ENCODE results near the gene ENDOG.
"Not testable (repeated sequence)": the region's sequence is repeated elsewhere in the genome, so short reads cannot be mapped to it uniquely, and the experiment has no call there.

The ENDOG gene

DNA sequence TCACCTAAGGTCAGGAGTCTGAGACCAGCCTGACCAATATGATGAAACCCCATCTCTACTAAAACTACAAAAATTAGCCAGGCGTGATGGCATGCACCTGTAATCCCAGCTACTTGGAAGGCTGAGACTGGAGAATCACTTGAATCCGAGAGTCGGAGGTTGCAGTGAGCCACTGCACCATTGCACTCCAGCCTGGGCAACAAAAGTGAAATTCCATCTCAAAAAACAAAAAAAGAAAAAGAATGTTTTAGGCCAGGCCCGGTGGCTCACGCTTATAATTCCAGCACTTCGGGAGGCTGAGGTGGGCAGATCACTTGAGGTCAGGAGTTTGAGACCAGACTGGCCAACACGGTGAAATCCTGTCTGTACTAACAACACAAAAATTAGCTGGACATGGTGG, 40.2 kb downstream of the ENDOG start:
- not testable (repeated sequence) for H3K9me3 ChIP-seq (ENCODE audit: control insufficient read depth in 5 of 5, low read length in 5 of 5); H3K27me3 ChIP-seq (ENCODE audit: control insufficient read depth in 5 of 5, insufficient read depth in 4 of 5, low read length in 5 of 5)

DNA sequence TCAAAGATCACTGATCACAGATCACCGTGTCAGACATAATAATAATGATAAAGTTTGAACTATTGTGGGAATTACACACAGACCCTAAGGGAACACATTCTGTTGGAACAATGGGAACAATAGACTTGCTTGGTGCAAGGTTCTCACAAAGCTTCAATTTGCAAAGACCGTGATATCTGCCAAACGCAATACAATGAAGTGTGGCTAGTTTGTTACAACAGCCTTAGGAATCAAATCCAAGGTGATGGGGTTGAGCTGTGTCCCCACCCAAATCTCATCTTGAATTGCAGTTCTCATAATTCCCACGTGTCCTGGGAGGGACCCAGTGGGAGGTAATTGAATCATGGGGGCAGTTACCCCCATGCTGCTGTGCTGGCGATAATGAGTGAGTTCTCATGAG, 42.6 kb downstream of the ENDOG start:
- peaks cover 0 to 11% (median 8%) of the 10 kb centered on the region in 5 donors for H3K4me1 ChIP-seq (ENCODE audit: control insufficient read depth in 5 of 5, insufficient read depth in 5 of 5, low read length in 5 of 5)
- no peaks in the 10 kb centered on the region for H3K9me3 ChIP-seq (ENCODE audit: control insufficient read depth in 5 of 5, low read length in 5 of 5)
- H3K27ac ChIP-seq (ENCODE audit: low read depth, low read length), result no peak overlapping the region
- H3K9ac ChIP-seq (ENCODE audit: low read length in 5 of 5), result no peak overlapping the region
- no peaks in the 10 kb centered on the region for H3K36me3 ChIP-seq (ENCODE audit: control insufficient read depth in 5 of 5, insufficient read depth in 5 of 5, low read length in 5 of 5)
- H3K27me3 ChIP-seq (ENCODE audit: control insufficient read depth in 5 of 5, insufficient read depth in 4 of 5, low read length in 5 of 5), result no peaks in the 10 kb centered on the region
- H3K4me3 ChIP-seq (ENCODE audit: low read depth in 1 of 5, low read length in 5 of 5), result no peak overlapping the region

More for the DNA sequence above, 40.2 kb downstream of the ENDOG start:
- not testable (repeated sequence) for H3K4me3 ChIP-seq (ENCODE audit: low read depth in 1 of 5, low read length in 5 of 5); H3K27ac ChIP-seq (ENCODE audit: low read depth, low read length); H3K36me3 ChIP-seq (ENCODE audit: control insufficient read depth in 5 of 5, insufficient read depth in 5 of 5, low read length in 5 of 5); H3K9ac ChIP-seq (ENCODE audit: low read length in 5 of 5)
- peaks cover 0 to 11% (median 7%) of the 10 kb centered on the region in 5 donors for H3K4me1 ChIP-seq (ENCODE audit: control insufficient read depth in 5 of 5, insufficient read depth in 5 of 5, low read length in 5 of 5)

DNA sequence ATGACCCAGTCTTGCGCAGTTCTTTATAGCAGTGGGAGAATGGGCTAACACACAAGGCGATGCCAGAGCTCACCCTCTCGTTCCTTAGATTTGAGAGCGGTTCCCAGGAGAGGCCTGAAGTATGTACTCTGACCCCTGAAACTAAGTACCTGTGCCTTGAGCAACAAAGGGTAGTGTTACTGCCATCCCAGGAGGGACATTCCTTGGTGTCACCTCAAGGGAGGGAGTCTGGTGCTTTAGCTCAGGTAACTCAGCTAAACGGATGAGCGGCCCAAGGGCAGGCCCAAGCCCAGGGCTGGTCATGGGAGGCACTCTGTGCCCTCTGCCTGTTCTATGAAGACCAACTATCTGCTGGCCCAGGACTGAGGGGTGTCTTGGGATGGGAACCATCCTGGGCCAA, 43.2 kb downstream of the ENDOG start:
- Histone ChIP-seq H3K9ac (ENCODE audit: low read length in 5 of 5) (no peak overlapping the region), H3K9me3 (ENCODE audit: control insufficient read depth in 5 of 5, low read length in 5 of 5) (no peaks in the 10 kb centered on the region), H3K27ac (ENCODE audit: low read depth, low read length) (no peak overlapping the region)

DNA sequence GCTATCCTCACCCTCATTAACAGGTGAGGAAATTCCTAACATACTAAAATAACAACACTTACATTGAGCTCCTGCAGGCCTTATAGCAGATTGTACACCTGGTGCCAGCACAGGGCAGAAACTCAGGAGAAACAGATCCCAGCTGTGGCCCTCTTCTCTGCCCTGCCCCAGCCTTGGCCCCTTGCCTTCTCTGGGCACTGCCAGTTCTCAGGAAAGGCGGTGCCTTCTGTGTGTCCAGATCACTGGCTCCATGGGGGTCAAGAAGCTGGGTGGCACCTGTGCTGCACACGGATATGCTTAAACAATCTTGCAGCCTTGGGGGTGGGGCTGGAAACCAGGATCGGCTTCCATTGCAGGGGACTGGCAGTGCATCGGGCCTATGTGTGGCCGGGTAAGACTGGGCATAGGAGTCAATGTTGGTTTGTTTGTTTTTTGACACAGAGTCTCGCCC, 44.1 kb downstream of the ENDOG start:
- H3K27ac ChIP-seq (ENCODE audit: low read depth, low read length), result no peak overlapping the region
- peaks cover 0 to 11% (median 8%) of the 10 kb centered on the region in 5 donors for H3K4me1 ChIP-seq (ENCODE audit: control insufficient read depth in 5 of 5, insufficient read depth in 5 of 5, low read length in 5 of 5)
- no peak overlapping the region for H3K4me3 ChIP-seq (ENCODE audit: low read depth in 1 of 5, low read length in 5 of 5)
- no peak overlapping the region for H3K9ac ChIP-seq (ENCODE audit: low read length in 5 of 5)
- no peaks in the 10 kb centered on the region for H3K27me3 ChIP-seq (ENCODE audit: control insufficient read depth in 5 of 5, insufficient read depth in 4 of 5, low read length in 5 of 5)
- H3K36me3 ChIP-seq (ENCODE audit: control insufficient read depth in 5 of 5, insufficient read depth in 5 of 5, low read length in 5 of 5), result no peaks in the 10 kb centered on the region
- no peaks in the 10 kb centered on the region for H3K9me3 ChIP-seq (ENCODE audit: control insufficient read depth in 5 of 5, low read length in 5 of 5)

More for the DNA sequence above, 43.2 kb downstream of the ENDOG start:
- no peak overlapping the region for H3K4me3 ChIP-seq (ENCODE audit: low read depth in 1 of 5, low read length in 5 of 5)
- H3K36me3 ChIP-seq (ENCODE audit: control insufficient read depth in 5 of 5, insufficient read depth in 5 of 5, low read length in 5 of 5), result no peaks in the 10 kb centered on the region
- peaks cover 0 to 11% (median 8%) of the 10 kb centered on the region in 5 donors for H3K4me1 ChIP-seq (ENCODE audit: control insufficient read depth in 5 of 5, insufficient read depth in 5 of 5, low read length in 5 of 5)
- no peaks in the 10 kb centered on the region for H3K27me3 ChIP-seq (ENCODE audit: control insufficient read depth in 5 of 5, insufficient read depth in 4 of 5, low read length in 5 of 5)

DNA sequence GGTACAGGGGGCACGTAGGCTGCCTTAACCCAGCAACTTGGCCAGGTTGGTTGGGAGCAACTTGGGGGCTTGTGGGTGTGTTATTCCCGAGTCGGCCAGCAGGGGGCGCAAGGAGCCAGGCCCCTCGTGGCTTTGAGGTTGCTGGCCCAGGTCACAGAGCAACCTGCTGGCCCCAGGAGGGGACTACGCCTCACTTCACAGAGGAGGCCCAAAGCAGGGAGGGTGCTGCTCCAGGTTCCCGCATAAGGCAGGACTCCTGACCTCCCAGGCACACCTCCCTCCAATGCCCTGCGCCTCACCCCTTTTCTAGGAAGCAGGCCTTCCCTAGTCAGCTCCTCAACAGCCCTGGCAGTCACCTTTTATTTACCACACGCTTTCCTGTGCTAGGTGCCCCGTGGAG, 45.3 kb downstream of the ENDOG start:
- no peak overlapping the region for H3K9ac ChIP-seq (ENCODE audit: low read length in 5 of 5)
- H3K36me3 ChIP-seq (ENCODE audit: control insufficient read depth in 5 of 5, insufficient read depth in 5 of 5, low read length in 5 of 5), result no peaks in the 10 kb centered on the region
- no peaks in the 10 kb centered on the region for H3K9me3 ChIP-seq (ENCODE audit: control insufficient read depth in 5 of 5, low read length in 5 of 5)
- H3K27ac ChIP-seq (ENCODE audit: low read depth, low read length), result no peak overlapping the region
- H3K4me3 ChIP-seq (ENCODE audit: low read depth in 1 of 5, low read length in 5 of 5), result no peak overlapping the region
- H3K27me3 ChIP-seq (ENCODE audit: control insufficient read depth in 5 of 5, insufficient read depth in 4 of 5, low read length in 5 of 5), result no peaks in the 10 kb centered on the region
- H3K4me1 ChIP-seq (ENCODE audit: control insufficient read depth in 5 of 5, insufficient read depth in 5 of 5, low read length in 5 of 5), result peaks cover 0 to 11% (median 8%) of the 10 kb centered on the region in 5 donors

DNA sequence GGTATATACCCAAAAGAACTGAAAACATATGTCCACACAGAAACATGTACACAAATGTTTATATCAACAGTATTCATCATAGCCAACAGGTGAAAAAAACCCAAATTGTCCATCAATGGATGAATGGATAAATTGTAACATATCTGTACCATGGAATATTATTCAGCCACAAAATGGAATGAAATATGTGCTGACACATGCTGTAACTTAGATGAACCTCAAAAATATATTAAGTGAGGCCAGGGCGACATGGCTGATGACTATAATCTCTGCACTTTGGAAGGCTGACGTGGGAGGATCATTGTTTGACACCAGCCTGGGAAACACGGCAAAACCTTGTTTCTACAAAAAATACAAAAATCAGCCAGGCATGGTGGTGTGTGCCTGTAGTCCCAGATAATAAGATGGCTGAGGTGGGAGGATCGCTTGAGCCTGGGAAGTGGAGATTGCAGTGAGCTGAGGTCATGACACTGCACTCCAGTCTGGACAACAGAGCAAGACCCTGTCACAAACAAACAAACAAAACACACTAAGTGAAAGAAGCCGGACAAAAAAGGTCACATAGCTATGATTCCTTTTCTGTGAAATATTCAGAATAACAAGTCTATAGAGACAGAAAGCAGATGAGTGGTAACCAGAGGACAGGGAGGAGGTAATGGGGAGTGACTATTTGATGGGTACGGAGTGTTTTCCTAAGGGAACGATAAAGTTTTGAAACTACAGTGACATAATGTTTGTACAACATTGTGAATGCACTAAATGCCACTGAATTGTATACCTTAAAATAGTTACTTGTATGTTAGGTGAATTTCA, 52.0 kb downstream of the ENDOG start:
- H3K4me3 ChIP-seq (ENCODE audit: low read depth in 1 of 5, low read length in 5 of 5), result no peak overlapping the region
- no peaks in the 10 kb centered on the region for H3K36me3 ChIP-seq (ENCODE audit: control insufficient read depth in 5 of 5, insufficient read depth in 5 of 5, low read length in 5 of 5)
- H3K4me1 ChIP-seq (ENCODE audit: control insufficient read depth in 5 of 5, insufficient read depth in 5 of 5, low read length in 5 of 5), result no peaks in the 10 kb centered on the region
- no peaks in the 10 kb centered on the region for H3K9me3 ChIP-seq (ENCODE audit: control insufficient read depth in 5 of 5, low read length in 5 of 5)
- no peaks in the 10 kb centered on the region for H3K27me3 ChIP-seq (ENCODE audit: control insufficient read depth in 5 of 5, insufficient read depth in 4 of 5, low read length in 5 of 5)
- no peak overlapping the region for H3K9ac ChIP-seq (ENCODE audit: low read length in 5 of 5)
- H3K27ac ChIP-seq (ENCODE audit: low read depth, low read length), result no peak overlapping the region

DNA sequence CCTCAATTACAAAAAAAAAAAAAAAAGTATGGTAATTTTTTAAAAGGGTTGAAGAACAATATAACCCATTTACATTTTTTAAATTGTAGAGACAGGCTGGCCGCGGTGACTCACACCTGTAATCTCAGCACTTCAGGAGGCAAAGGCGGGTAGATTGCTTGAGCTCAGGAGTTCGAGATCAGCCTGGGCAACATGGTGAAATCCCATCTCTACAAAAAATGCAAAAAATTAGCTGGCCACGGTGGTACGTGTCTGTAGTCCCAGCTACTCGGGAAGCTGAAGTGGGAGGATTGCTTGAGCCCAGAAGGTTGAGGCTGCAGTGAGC, 52.6 kb downstream of the ENDOG start:
- not testable (repeated sequence) for H3K36me3 ChIP-seq (ENCODE audit: control insufficient read depth in 5 of 5, insufficient read depth in 5 of 5, low read length in 5 of 5); H3K27me3 ChIP-seq (ENCODE audit: control insufficient read depth in 5 of 5, insufficient read depth in 4 of 5, low read length in 5 of 5); H3K4me3 ChIP-seq (ENCODE audit: low read depth in 1 of 5, low read length in 5 of 5); H3K9me3 ChIP-seq (ENCODE audit: control insufficient read depth in 5 of 5, low read length in 5 of 5); H3K27ac ChIP-seq (ENCODE audit: low read depth, low read length); H3K4me1 ChIP-seq (ENCODE audit: control insufficient read depth in 5 of 5, insufficient read depth in 5 of 5, low read length in 5 of 5); H3K9ac ChIP-seq (ENCODE audit: low read length in 5 of 5)
